ENCODE results near the gene CACTIN.

Gene CACTIN

GRCh38 chr19:3580156-3580934, 46.2 kb downstream of the CACTIN start:
- ChIA-PET POLR2A (no interaction called here), CTCF (no interaction called here)
- DNase-seq (ENCODE audit: extremely low spot score): no peak
- no peak for TF ChIP-seq CTCF (IDR thresholded peaks at IDR 0.05; ENCODE audit: control extremely low read depth, extremely low read depth, low read depth, missing control alignments)

- TF ChIP-seq CTCF (IDR thresholded peaks at IDR 0.05; ENCODE audit: control extremely low read depth, extremely low read depth, low read depth, missing control alignments): no peak
- ChIA-PET POLR2A (no interaction called here), CTCF (interaction anchor here (1.5 to 1.6 kb wide), 3 partner anchors 13 to 40 kb away, joined by 3 to 4 read pairs (median 3); no protein-coding TSS in a partner anchor)
- DNase-seq (ENCODE audit: extremely low spot score): no peak
These were observed 48.2 kb downstream of the CACTIN start for GRCh38 chr19:3578390-3578789.

GRCh38 chr19:3577723-3578344, 48.8 kb downstream of the CACTIN start:
- no peak for TF ChIP-seq CTCF (IDR thresholded peaks at IDR 0.05; ENCODE audit: control extremely low read depth, extremely low read depth, low read depth, missing control alignments)
- POLR2A ChIA-PET: no interaction called here
- no peak for DNase-seq (ENCODE audit: extremely low spot score)
- CTCF ChIA-PET: interaction anchor here (1.6 kb wide), 1 partner anchor 14 kb away, joined by 3 read pairs; no protein-coding TSS in a partner anchor

- DNase-seq (ENCODE audit: extremely low spot score): no peak
- ChIA-PET POLR2A (no interaction called here), CTCF (no interaction called here)
- no peak for TF ChIP-seq CTCF (IDR thresholded peaks at IDR 0.05; ENCODE audit: control extremely low read depth, extremely low read depth, low read depth, missing control alignments)
These were observed 49.7 kb downstream of the CACTIN start for GRCh38 chr19:3576696-3577443.

- CTCF ChIA-PET: interaction anchor here (1.3 to 1.7 kb wide), 2 partner anchors 10 to 19 kb away, joined by 3 to 5 read pairs; partner anchors contain the start of gene MFSD12
These were observed 50.5 kb downstream of the CACTIN start for GRCh38 chr19:3575949-3576673.

More at GRCh38 chr19:3575949-3576673, 50.5 kb downstream of the CACTIN start:
- POLR2A ChIA-PET: no interaction called here
- TF ChIP-seq CTCF (IDR thresholded peaks at IDR 0.05; ENCODE audit: control extremely low read depth, extremely low read depth, low read depth, missing control alignments): no peak
- no peak for DNase-seq (ENCODE audit: extremely low spot score)
